Fibroblast of mammary gland (primary cell): ENCODE results near the gene C10orf62.

Experiments
- DNase-seq: peaks from one replicate; pipeline ENCODE4 v3.0.0-alpha.2; 2010; ENCODE audit warnings: low read depth
- H3K4me3 ChIP-seq: 2 replicates; pipeline ENCODE4 v1.5.1; 2011; ENCODE audit warnings: low read depth, mild to moderate bottlenecking, low read length, moderate library complexity; ENCODE audit not compliant: control insufficient read depth
- TF ChIP-seq, protein P1 (sequence below): conservative IDR thresholded peaks from 2 replicates; pipeline ENCODE4 v1.5.1; 2011; ENCODE audit warnings: low read depth, low read length, inconsistent platforms; ENCODE audit not compliant: control insufficient read depth, insufficient read depth

C10orf62 gene

GRCh38 chr10:97618733-97619132 lies 29.2 kb downstream of the C10orf62 start:
- no peak overlapping the region for H3K4me3 ChIP-seq
- DNase-seq: no peak
- TF ChIP-seq, protein P1, sequence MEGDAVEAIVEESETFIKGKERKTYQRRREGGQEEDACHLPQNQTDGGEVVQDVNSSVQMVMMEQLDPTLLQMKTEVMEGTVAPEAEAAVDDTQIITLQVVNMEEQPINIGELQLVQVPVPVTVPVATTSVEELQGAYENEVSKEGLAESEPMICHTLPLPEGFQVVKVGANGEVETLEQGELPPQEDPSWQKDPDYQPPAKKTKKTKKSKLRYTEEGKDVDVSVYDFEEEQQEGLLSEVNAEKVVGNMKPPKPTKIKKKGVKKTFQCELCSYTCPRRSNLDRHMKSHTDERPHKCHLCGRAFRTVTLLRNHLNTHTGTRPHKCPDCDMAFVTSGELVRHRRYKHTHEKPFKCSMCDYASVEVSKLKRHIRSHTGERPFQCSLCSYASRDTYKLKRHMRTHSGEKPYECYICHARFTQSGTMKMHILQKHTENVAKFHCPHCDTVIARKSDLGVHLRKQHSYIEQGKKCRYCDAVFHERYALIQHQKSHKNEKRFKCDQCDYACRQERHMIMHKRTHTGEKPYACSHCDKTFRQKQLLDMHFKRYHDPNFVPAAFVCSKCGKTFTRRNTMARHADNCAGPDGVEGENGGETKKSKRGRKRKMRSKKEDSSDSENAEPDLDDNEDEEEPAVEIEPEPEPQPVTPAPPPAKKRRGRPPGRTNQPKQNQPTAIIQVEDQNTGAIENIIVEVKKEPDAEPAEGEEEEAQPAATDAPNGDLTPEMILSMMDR: no peak

DNA sequence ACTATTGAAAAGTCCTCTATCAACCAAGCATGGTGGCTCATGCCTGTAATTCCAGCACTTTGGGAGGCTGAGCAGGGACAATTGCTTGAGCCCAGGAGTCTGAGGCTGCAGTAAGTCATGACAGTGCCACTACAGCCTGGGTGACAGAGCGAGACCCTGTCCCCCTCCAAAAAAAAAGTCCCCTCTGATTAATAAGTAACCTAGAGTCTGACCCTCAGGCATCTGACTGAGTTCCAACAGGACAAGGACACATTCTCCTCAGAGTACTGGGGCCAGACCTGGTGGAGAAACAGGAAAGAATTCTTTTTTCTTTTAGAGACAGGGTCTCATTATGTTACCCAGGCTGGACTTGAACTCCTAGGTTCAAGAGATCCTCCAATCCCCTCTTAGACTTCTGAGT lies 33.8 kb downstream of the C10orf62 start:
- H3K4me3 ChIP-seq: no peak overlapping the region
- no peak for DNase-seq
- TF ChIP-seq, protein P1: no peak

DNA sequence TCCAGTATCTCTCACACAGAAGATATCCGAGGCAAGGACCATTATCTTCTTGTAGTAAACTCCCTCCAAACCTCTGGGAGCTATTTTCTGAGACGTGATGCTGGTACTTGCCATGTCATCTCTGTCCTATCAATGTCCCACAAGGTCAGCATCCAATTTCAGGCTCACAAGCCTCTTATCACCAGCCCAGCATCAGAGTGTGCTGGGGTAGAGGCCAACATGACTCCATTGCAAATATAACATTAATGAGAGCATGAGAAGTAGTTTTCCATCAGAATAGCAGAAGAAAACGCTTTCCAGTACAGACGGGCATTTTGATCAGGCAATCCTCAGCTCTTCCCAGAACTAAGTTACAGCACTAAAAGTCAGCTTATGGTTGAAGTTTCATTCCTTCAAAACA lies 38.2 kb downstream of the C10orf62 start:
- DNase-seq: no peak
- TF ChIP-seq, protein P1: no peak
- H3K4me3 ChIP-seq: no peak overlapping the region

GRCh38 chr10:97628228-97628627 lies 38.7 kb downstream of the C10orf62 start:
- TF ChIP-seq, protein P1: no peak
- no peak for DNase-seq
- H3K4me3 ChIP-seq: no peak overlapping the region

DNA sequence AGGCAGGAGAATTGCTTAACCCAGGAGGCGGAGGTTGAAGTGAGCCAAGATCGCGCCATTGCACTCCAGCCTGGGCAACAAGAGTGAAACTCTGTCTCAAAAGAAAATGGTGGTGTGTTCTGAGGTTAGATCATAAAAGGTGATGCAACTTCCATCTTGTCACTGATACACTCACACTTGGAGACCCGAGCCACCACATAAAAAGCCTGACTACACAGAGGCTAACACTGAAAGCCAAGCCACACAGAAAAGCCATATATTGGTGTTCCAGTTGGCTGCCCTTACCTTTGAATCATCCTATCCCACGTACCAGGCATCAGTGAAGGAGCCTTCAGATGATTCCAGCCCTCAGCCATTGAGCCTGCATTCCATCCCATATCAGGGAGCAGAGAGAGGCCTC lies 39.8 kb downstream of the C10orf62 start:
- H3K4me3 ChIP-seq: no peak overlapping the region
- no peak for DNase-seq
- TF ChIP-seq, protein P1: no peak

DNA sequence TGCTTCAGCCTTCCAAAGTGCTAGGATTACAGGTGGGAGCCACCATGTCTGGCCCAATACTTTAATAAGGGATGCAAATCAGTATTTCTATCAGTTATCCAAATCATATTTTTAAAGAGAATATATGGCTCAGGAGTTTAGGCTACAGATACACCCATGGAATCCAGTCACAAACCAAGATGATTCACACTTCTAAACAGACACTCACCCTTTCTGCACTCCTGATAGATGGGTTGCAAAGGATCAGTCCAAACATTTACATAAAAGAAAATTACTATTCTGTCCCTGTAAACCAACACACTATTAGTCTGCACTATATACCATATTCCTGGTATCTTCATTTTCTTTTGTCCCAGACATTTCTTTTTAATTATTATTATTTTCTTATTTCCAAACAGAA lies 41.6 kb downstream of the C10orf62 start:
- TF ChIP-seq, protein P1: no peak
- no peak overlapping the region for H3K4me3 ChIP-seq
- DNase-seq: peak; percentile 47
